ENCODE data around the gene INAFM1.

INAFM1 gene

GRCh38 chr19:47306303-47306702, 31.6 kb downstream of the INAFM1 start:
- in situ Hi-C loops (cut with HindIII; ENCODE audit: low sequenced_read_pairs): no loop called here
- no peak for DNase-seq (ENCODE audit: low read depth, low spot score)
- no peak overlapping the region for H3K4me3 ChIP-seq (ENCODE audit: low read depth, low read length)
- TF ChIP-seq CTCF (IDR thresholded peaks at IDR 0.05; ENCODE audit: low read depth, low read length): no peak

- H3K4me3 ChIP-seq (ENCODE audit: low read depth, low read length): no peak overlapping the region
Measured at GRCh38 chr19:47309038-47309437, 34.4 kb downstream of the INAFM1 start.

GRCh38 chr19:47309608-47310007, 34.9 kb downstream of the INAFM1 start, which contains the start of gene C5AR1:
TSS of gene C5AR1 (plus strand) at chr19:47309861. CDS start at chr19:47309896, 35 bp downstream.
- DNase-seq (ENCODE audit: low read depth, low spot score): no peak
- in situ Hi-C loops (cut with HindIII; ENCODE audit: low sequenced_read_pairs): no loop called here
- no peak for TF ChIP-seq CTCF (IDR thresholded peaks at IDR 0.05; ENCODE audit: low read depth, low read length)
- no peak within 1 kb of the TSS for H3K4me3 ChIP-seq (ENCODE audit: low read depth, low read length)

More at GRCh38 chr19:47309038-47309437, 34.4 kb downstream of the INAFM1 start:
- no peak for TF ChIP-seq CTCF (IDR thresholded peaks at IDR 0.05; ENCODE audit: low read depth, low read length)
- DNase-seq (ENCODE audit: low read depth, low spot score): no peak
- in situ Hi-C loops (cut with HindIII; ENCODE audit: low sequenced_read_pairs): no loop called here

GRCh38 chr19:47310323-47310722, 35.6 kb downstream of the INAFM1 start:
- in situ Hi-C loops (cut with HindIII; ENCODE audit: low sequenced_read_pairs): no loop called here
- no peak for TF ChIP-seq CTCF (IDR thresholded peaks at IDR 0.05; ENCODE audit: low read depth, low read length)
- no peak for DNase-seq (ENCODE audit: low read depth, low spot score)
- no peak overlapping the region for H3K4me3 ChIP-seq (ENCODE audit: low read depth, low read length)

GRCh38 chr19:47310819-47311218, 36.1 kb downstream of the INAFM1 start:
- TF ChIP-seq CTCF (IDR thresholded peaks at IDR 0.05; ENCODE audit: low read depth, low read length): no peak
- no peak overlapping the region for H3K4me3 ChIP-seq (ENCODE audit: low read depth, low read length)

GRCh38 chr19:47312366-47313006, 37.8 kb downstream of the INAFM1 start:
- in situ Hi-C loops (cut with HindIII; ENCODE audit: low sequenced_read_pairs): no loop called here
- no peak for TF ChIP-seq CTCF (IDR thresholded peaks at IDR 0.05; ENCODE audit: low read depth, low read length)
- no peak for DNase-seq (ENCODE audit: low read depth, low spot score)
- no peak overlapping the region for H3K4me3 ChIP-seq (ENCODE audit: low read depth, low read length)

More at GRCh38 chr19:47310819-47311218, 36.1 kb downstream of the INAFM1 start:
- no peak for DNase-seq (ENCODE audit: low read depth, low spot score)
- in situ Hi-C loops (cut with HindIII; ENCODE audit: low sequenced_read_pairs): no loop called here

All from astrocyte of the spinal cord (primary cell).